ENCODE results near the gene METTL18. TPM values are rescaled to one million over a fixed set of nuclear protein-coding genes. Genes with fewer than 3 reads are reported as not detected.

METTL18 gene
- total and polyA plus RNA-seq, 9 donors = 5.7 to 9.9 (median 7.9) TPM

DNA sequence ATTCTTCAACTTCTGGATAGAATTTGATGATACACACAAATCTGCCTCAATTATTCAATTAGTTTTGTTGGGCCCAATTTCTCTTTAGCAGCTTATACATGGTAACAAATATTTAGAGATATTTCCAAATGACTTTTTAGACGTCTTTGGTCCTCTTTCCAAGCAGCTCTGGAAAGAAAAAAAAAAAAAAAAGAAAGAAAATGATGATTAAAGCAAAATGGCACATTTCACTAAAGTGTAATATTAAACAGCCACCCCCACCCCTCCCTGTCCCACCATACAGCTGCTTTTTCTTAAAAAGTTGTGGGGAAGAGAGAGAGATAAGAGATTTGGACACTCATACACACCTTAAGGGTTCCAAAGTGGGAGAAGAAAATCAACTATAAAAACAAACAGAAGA, 977 bp downstream of the METTL18 start:
- DNase-seq = no peak
- no CpG with 5 or more reads among the region's 1 CpG for WGBS (ENCODE audit: insufficient coverage)
- Histone ChIP-seq H3K27ac (ENCODE audit: low read length) (no peak overlapping the region), H3K4me3 (ENCODE audit: low read length) (peak overlapping the region; percentile 81), H3K36me3 (ENCODE audit: control insufficient read depth, insufficient read depth, low read length) (no peaks in the 10 kb centered on the region), H3K9me3 (replicated peaks; ENCODE audit: control insufficient read depth, low read depth, low read length) (no peaks in the 10 kb centered on the region), H3K27me3 (ENCODE audit: control insufficient read depth, insufficient read depth, low read length) (no peaks in the 10 kb centered on the region), H3K4me1 (ENCODE audit: control insufficient read depth, insufficient read depth, low read length) (peaks cover 4% of the 10 kb centered on the region)

DNA sequence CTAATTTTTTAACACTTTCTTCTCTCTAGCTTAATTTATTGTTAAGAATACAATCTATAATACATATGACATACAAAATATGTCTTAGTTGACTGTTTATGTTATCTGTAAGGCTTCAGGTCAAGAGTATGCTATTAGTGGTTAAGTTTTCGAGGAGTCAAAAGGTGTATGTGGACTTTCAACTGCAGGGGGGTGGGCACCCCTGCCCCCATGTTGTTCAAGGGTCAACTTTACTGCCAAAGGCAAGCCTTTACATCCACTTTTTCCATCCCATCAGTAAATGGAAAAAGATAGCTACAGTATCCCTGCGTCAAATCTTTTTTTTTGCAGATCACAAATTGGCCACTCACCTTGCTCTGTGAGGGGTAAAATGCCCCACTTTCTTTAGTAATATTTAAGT, 6.3 kb downstream of the METTL18 start:
- no peaks in the 10 kb centered on the region for H3K9me3 ChIP-seq (replicated peaks; ENCODE audit: control insufficient read depth, low read depth, low read length)
- H3K36me3 ChIP-seq (ENCODE audit: control insufficient read depth, insufficient read depth, low read length) = no peaks in the 10 kb centered on the region
- WGBS (ENCODE audit: insufficient coverage) = no CpG with 5 or more reads among the region's 2 CpGs
- no peak overlapping the region for H3K27ac ChIP-seq (ENCODE audit: low read length)
- no peaks in the 10 kb centered on the region for H3K4me1 ChIP-seq (ENCODE audit: control insufficient read depth, insufficient read depth, low read length)
- H3K4me3 ChIP-seq (ENCODE audit: low read length) = no peak overlapping the region
- no peak for DNase-seq
- peaks cover 9% of the 10 kb centered on the region for H3K27me3 ChIP-seq (ENCODE audit: control insufficient read depth, insufficient read depth, low read length)

- no peak overlapping the region for H3K27ac ChIP-seq (ENCODE audit: low read length)
- H3K36me3 ChIP-seq (ENCODE audit: control insufficient read depth, insufficient read depth, low read length) = no peaks in the 10 kb centered on the region
- H3K4me1 ChIP-seq (ENCODE audit: control insufficient read depth, insufficient read depth, low read length) = no peaks in the 10 kb centered on the region
- no peaks in the 10 kb centered on the region for H3K9me3 ChIP-seq (replicated peaks; ENCODE audit: control insufficient read depth, low read depth, low read length)
- 73% methylated on average over 2 of the region's 3 CpGs for WGBS (ENCODE audit: insufficient coverage)
- DNase-seq = no peak
- H3K4me3 ChIP-seq (ENCODE audit: low read length) = no peak overlapping the region
- H3K27me3 ChIP-seq (ENCODE audit: control insufficient read depth, insufficient read depth, low read length) = peaks cover 9% of the 10 kb centered on the region
Measured at GRCh38 chr1:169786974-169787373, 7.7 kb downstream of the METTL18 start.

DNA sequence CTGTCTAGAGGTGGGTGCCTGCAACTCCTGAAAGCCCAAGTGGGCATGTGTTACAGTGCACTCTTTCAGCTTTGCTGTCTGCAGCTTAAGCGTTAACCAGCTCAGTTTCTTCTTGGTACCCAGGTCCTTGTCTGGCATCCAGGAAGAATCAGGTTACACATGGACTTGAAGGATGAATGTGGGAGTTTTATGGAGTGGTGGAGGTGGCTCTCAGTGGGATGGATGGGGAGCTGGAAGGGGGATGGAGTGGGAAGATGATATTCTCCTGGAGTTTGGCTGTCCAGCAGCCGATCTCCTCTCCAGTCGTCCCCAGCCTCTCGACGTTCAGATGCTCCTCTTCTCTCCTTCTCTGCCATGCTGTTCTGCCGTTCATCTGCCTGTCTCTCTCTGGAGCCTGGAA, 9.4 kb downstream of the METTL18 start:
- Histone ChIP-seq H3K4me1 (ENCODE audit: control insufficient read depth, insufficient read depth, low read length) (no peaks in the 10 kb centered on the region), H3K9me3 (replicated peaks; ENCODE audit: control insufficient read depth, low read depth, low read length) (no peaks in the 10 kb centered on the region), H3K36me3 (ENCODE audit: control insufficient read depth, insufficient read depth, low read length) (no peaks in the 10 kb centered on the region), H3K4me3 (ENCODE audit: low read length) (no peak overlapping the region), H3K27ac (ENCODE audit: low read length) (no peak overlapping the region), H3K27me3 (ENCODE audit: control insufficient read depth, insufficient read depth, low read length) (peaks cover 11% of the 10 kb centered on the region)
- DNase-seq = no peak
- WGBS (ENCODE audit: insufficient coverage) = no CpG with 5 or more reads among the region's 6 CpGs

DNA sequence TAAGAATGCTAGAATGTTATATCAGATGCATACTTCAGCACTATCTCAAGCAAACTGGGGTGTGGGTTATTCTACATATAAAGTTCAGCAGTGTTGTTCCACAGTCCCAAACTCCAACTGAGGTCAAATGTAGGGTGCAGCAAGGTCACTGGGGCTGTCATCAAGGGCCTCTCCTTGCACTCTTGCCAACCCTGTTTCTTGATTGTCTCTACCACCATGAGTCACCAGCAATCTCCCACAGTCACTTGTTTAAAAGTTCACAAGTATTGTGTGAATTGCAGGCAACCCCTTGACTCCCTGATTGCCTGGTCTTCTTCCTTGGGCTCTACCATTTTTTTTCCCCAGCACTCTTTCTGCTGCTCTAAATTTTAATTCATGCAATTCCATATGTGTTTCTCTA, 10.6 kb downstream of the METTL18 start:
- Histone ChIP-seq H3K27me3 (ENCODE audit: control insufficient read depth, insufficient read depth, low read length) (peaks cover 11% of the 10 kb centered on the region), H3K36me3 (ENCODE audit: control insufficient read depth, insufficient read depth, low read length) (no peaks in the 10 kb centered on the region), H3K27ac (ENCODE audit: low read length) (no peak overlapping the region), H3K4me1 (ENCODE audit: control insufficient read depth, insufficient read depth, low read length) (no peaks in the 10 kb centered on the region), H3K9me3 (replicated peaks; ENCODE audit: control insufficient read depth, low read depth, low read length) (no peaks in the 10 kb centered on the region), H3K4me3 (ENCODE audit: low read length) (no peak overlapping the region)
- DNase-seq = no peak

DNA sequence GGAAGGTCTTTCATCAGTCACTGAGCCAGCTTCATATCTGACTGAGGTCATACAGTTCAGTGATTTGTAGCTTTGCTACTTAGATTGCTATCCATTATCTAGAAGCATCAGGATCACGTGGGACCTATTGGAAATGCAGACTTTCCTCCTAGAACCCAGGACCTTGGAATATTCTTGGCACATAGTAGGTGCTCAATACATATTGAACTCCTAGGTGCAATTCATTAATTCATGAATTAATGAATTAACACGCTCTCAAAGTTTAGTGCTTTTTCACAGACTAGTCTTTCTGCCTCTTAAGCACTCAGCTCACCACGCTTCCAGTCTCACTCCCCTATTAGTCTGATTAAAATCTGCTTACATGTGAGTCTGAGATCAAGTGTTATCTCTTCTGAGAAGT, 12.1 kb downstream of the METTL18 start:
- Histone ChIP-seq H3K36me3 (ENCODE audit: control insufficient read depth, insufficient read depth, low read length) (no peaks in the 10 kb centered on the region), H3K27ac (ENCODE audit: low read length) (no peak overlapping the region), H3K9me3 (replicated peaks; ENCODE audit: control insufficient read depth, low read depth, low read length) (no peaks in the 10 kb centered on the region), H3K27me3 (ENCODE audit: control insufficient read depth, insufficient read depth, low read length) (peaks cover 11% of the 10 kb centered on the region), H3K4me3 (ENCODE audit: low read length) (no peak overlapping the region), H3K4me1 (ENCODE audit: control insufficient read depth, insufficient read depth, low read length) (no peaks in the 10 kb centered on the region)
- no peak for DNase-seq
- WGBS (ENCODE audit: insufficient coverage) = 100% methylated on average over 1 of the region's 3 CpGs

GRCh38 chr1:169779970-169780369, 14.7 kb downstream of the METTL18 start:
- Histone ChIP-seq H3K9me3 (replicated peaks; ENCODE audit: control insufficient read depth, low read depth, low read length) (no peaks in the 10 kb centered on the region), H3K27ac (ENCODE audit: low read length) (no peak overlapping the region), H3K36me3 (ENCODE audit: control insufficient read depth, insufficient read depth, low read length) (no peaks in the 10 kb centered on the region), H3K27me3 (ENCODE audit: control insufficient read depth, insufficient read depth, low read length) (peaks cover 5% of the 10 kb centered on the region), H3K4me3 (ENCODE audit: low read length) (no peak overlapping the region), H3K4me1 (ENCODE audit: control insufficient read depth, insufficient read depth, low read length) (no peaks in the 10 kb centered on the region)
- 57% methylated on average over 1 of the region's 4 CpGs for WGBS (ENCODE audit: insufficient coverage)
- DNase-seq = no peak

DNA sequence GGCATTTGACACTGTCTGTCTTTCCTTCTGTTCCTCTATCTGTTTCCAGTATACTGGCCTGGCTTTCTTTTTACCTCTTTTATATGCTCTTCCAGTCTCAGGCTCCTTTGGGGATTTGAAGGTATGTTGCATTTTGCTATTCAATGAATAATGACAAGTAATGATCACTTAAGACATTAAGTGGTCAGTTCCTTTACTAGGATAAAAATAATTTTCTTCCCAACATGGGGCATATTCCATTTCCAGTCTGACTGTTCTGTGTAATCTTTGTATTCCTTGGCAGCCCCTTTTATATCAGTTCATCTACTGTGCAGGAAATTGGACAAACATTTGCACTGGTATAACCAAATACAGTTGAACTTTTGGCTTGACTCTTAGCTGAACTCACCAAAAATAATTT, 15.6 kb downstream of the METTL18 start:
- Histone ChIP-seq H3K27me3 (ENCODE audit: control insufficient read depth, insufficient read depth, low read length) (peaks cover 5% of the 10 kb centered on the region), H3K9me3 (replicated peaks; ENCODE audit: control insufficient read depth, low read depth, low read length) (no peaks in the 10 kb centered on the region), H3K4me3 (ENCODE audit: low read length) (no peak overlapping the region), H3K36me3 (ENCODE audit: control insufficient read depth, insufficient read depth, low read length) (no peaks in the 10 kb centered on the region), H3K27ac (ENCODE audit: low read length) (no peak overlapping the region), H3K4me1 (ENCODE audit: control insufficient read depth, insufficient read depth, low read length) (no peaks in the 10 kb centered on the region)
- DNase-seq = no peak

- no peaks in the 10 kb centered on the region for H3K4me1 ChIP-seq (ENCODE audit: control insufficient read depth, insufficient read depth, low read length)
- H3K36me3 ChIP-seq (ENCODE audit: control insufficient read depth, insufficient read depth, low read length) = no peaks in the 10 kb centered on the region
- DNase-seq = no peak
- H3K27ac ChIP-seq (ENCODE audit: low read length) = no peak overlapping the region
- WGBS (ENCODE audit: insufficient coverage) = 49% methylated on average over 2 of the region's 3 CpGs
- H3K9me3 ChIP-seq (replicated peaks; ENCODE audit: control insufficient read depth, low read depth, low read length) = no peaks in the 10 kb centered on the region
- H3K27me3 ChIP-seq (ENCODE audit: control insufficient read depth, insufficient read depth, low read length) = peaks cover 2% of the 10 kb centered on the region
- no peak overlapping the region for H3K4me3 ChIP-seq (ENCODE audit: low read length)
Measured at GRCh38 chr1:169776440-169776839, 18.3 kb downstream of the METTL18 start.

- H3K9me3 ChIP-seq (replicated peaks; ENCODE audit: control insufficient read depth, low read depth, low read length) = no peaks in the 10 kb centered on the region
- DNase-seq = no peak
- no peak overlapping the region for H3K27ac ChIP-seq (ENCODE audit: low read length)
- H3K36me3 ChIP-seq (ENCODE audit: control insufficient read depth, insufficient read depth, low read length) = no peaks in the 10 kb centered on the region
- H3K27me3 ChIP-seq (ENCODE audit: control insufficient read depth, insufficient read depth, low read length) = no peaks in the 10 kb centered on the region
- 100% methylated on average over 1 of the region's 2 CpGs for WGBS (ENCODE audit: insufficient coverage)
- H3K4me1 ChIP-seq (ENCODE audit: control insufficient read depth, insufficient read depth, low read length) = no peaks in the 10 kb centered on the region
- H3K4me3 ChIP-seq (ENCODE audit: low read length) = no peak overlapping the region
Measured at GRCh38 chr1:169768161-169768560, 26.5 kb downstream of the METTL18 start.

GRCh38 chr1:169765580-169766331, 29.0 kb downstream of the METTL18 start:
- Histone ChIP-seq H3K4me3 (ENCODE audit: low read length) (no peak overlapping the region), H3K4me1 (ENCODE audit: control insufficient read depth, insufficient read depth, low read length) (no peaks in the 10 kb centered on the region), H3K9me3 (replicated peaks; ENCODE audit: control insufficient read depth, low read depth, low read length) (no peaks in the 10 kb centered on the region), H3K36me3 (ENCODE audit: control insufficient read depth, insufficient read depth, low read length) (no peaks in the 10 kb centered on the region), H3K27ac (ENCODE audit: low read length) (no peak overlapping the region), H3K27me3 (ENCODE audit: control insufficient read depth, insufficient read depth, low read length) (no peaks in the 10 kb centered on the region)
- WGBS (ENCODE audit: insufficient coverage) = 83% methylated on average over 1 of the region's 7 CpGs
- DNase-seq = no peak

All from muscle of leg (tissue), 11 donors.